Prostate gland (tissue), 2 donors: ENCODE results near the gene SPOCK1.

Source experiments
- CTCF ChIP-seq, 4 experiments: fragments of 200-600 bp in 2 of 4; fragments of 450-650 bp in 2 of 4; sonication (generic) in 2 of 4; IDR thresholded peaks; 1 replicate in 3 of 4; 2 replicates in 1 of 4; pipeline ENCODE4 v1.5.1; 2016 to 2019; ENCODE audit warnings: antibody characterized with exemption in 4 of 4, mild to moderate bottlenecking in 2 of 4, moderate library complexity in 2 of 4
- POLR2A ChIP-seq: fragments of 450-650 bp; IDR thresholded peaks from one replicate; pipeline ENCODE4 v1.6.1; 2016; ENCODE audit warnings: antibody characterized with exemption, mild to moderate bottlenecking
- POLR2AphosphoS5 ChIP-seq: sonication (generic); formaldehyde crosslinking; IDR thresholded peaks from one replicate; pipeline ENCODE4 v1.6.1; 2017; ENCODE audit warnings: antibody characterized with exemption

GRCh38 chr5:137040641-137041340, 458.3 kb downstream of the SPOCK1 start:
- TF ChIP-seq CTCF (IDR thresholded peaks at IDR 0.05) (no peak), POLR2A (no peak), POLR2AphosphoS5 (no peak)
